Cardiac muscle cell (in vitro differentiated cells and primary cell): ENCODE results near the gene COL26A1. TPM values are rescaled to one million over a fixed set of nuclear protein-coding genes. Genes with fewer than 3 reads are reported as not detected.

Source experiments
- DNase-seq, 2 donors: peaks; one replicate each; pipeline versions ENCODE4 v3.0.0 to v3.0.0-alpha.2; 2010 to 2017; ENCODE audit warnings: low read depth in 1 of 2, low spot score in 1 of 2
- H3K27ac ChIP-seq: fragments of 200-600 bp; sonication (generic); 2 replicates; pipeline ENCODE4 v1.5.1; 2016
- H3K27me3 ChIP-seq: fragments of 200-600 bp; sonication (generic); 2 replicates; pipeline ENCODE4 v1.6.0; 2016; ENCODE audit warnings: control low read depth
- H3K36me3 ChIP-seq: fragments of 200-600 bp; sonication (generic); 2 replicates; pipeline ENCODE4 v1.5.1; 2016; ENCODE audit warnings: control low read depth
- H3K4me1 ChIP-seq: fragments of 200-600 bp; sonication (generic); 2 replicates; pipeline ENCODE4 v1.8.1; 2017; ENCODE audit warnings: low read depth, mild to moderate bottlenecking, mixed run types
- H3K4me3 ChIP-seq: fragments of 200-600 bp; sonication (generic); 2 replicates; pipeline ENCODE4 v1.5.1; 2016; ENCODE audit warnings: mild to moderate bottlenecking
- H3K9me3 ChIP-seq: fragments of 200-600 bp; sonication (generic); 2 replicates; pipeline ENCODE4 v1.5.1; 2017; ENCODE audit warnings: low read depth, mild to moderate bottlenecking, control low read depth
- polyA plus RNA-seq: library from polyadenylated mRNA; unstranded; fragments of >200 nt; fragmentation: Nextera tagmentation; extraction: Ambion mirVana; gene quantifications from 2 replicates; pipeline ENCODE4 v1.2.1, GENCODE V29; 2016
- total RNA-seq: library from RNA; depleted of rRNA; stranded (reverse); fragments of >200 nt; gene quantifications from 2 replicates; pipeline ENCODE4 v1.2.3, GENCODE V29; 2016
- TF ChIP-seq, protein P1 (sequence below): IDR thresholded peaks from 2 replicates; pipeline ENCODE4 v1.5.1; 2012; ENCODE audit warnings: low read depth, mild to moderate bottlenecking, low read length

Gene COL26A1
- total and polyA plus RNA-seq, 2 experiments from 2014 or later = 12.5 to 44.8 TPM

DNA sequence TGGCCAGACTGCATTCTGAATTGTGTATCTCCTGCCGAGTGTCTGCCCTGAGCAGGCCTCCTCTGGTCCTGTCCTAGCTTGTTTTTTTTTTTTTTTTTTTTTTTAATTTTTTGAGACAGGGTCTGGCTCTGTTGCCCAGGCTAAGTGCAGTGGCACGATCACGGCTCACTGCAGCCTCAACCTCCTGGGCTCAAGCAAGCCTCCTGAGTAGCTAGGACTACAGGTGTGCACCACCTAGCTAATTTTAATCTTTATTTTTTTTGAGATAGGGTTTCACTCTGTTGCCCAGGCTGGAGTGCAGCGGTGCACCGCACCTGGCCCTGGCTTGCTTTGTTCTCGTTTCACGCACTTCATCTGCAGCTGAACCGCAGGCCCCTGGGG, 23.5 kb downstream of the COL26A1 start:
- TF ChIP-seq, protein P1, sequence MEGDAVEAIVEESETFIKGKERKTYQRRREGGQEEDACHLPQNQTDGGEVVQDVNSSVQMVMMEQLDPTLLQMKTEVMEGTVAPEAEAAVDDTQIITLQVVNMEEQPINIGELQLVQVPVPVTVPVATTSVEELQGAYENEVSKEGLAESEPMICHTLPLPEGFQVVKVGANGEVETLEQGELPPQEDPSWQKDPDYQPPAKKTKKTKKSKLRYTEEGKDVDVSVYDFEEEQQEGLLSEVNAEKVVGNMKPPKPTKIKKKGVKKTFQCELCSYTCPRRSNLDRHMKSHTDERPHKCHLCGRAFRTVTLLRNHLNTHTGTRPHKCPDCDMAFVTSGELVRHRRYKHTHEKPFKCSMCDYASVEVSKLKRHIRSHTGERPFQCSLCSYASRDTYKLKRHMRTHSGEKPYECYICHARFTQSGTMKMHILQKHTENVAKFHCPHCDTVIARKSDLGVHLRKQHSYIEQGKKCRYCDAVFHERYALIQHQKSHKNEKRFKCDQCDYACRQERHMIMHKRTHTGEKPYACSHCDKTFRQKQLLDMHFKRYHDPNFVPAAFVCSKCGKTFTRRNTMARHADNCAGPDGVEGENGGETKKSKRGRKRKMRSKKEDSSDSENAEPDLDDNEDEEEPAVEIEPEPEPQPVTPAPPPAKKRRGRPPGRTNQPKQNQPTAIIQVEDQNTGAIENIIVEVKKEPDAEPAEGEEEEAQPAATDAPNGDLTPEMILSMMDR = no peak
- no peak for DNase-seq
- Histone ChIP-seq H3K4me3 (no peak overlapping the region), H3K27me3 (no peaks in the 10 kb centered on the region), H3K4me1 (peaks cover 5% of the 10 kb centered on the region), H3K36me3 (no peaks in the 10 kb centered on the region), H3K27ac (no peak overlapping the region), H3K9me3 (no peaks in the 10 kb centered on the region)

DNA sequence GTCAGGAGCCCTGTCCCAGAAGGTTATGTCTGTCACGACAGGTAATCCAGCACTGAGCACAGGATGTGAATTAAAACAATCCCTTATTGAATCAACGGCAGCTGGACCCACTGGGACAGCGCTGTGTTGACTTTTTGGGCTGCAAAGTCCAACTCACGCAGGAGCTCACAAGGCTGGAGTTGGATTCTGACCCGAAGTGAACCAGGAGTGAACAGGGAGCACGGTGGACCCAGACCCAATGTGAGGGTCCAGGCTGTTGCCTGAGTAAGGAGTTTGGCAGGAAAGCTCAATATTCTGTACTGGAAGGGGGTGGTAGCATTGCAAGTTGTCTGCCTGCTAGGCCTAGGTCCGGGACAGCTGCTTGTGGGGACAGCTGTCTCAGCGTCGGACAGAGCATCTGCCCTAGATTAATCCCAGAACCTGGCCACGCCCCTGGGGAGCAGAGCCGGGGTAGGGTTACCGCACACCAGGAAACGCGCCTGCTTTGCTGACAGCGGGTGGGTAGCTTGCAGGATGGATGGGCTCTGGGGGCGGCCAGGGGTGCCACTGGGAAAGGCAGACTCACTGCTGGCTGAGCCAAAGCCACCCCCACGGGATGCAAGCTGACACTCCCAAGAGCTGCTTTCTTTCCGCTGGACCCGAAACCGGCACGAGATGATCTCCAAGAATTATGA, 24.0 kb downstream of the COL26A1 start:
- H3K27me3 ChIP-seq = no peaks in the 10 kb centered on the region
- no peaks in the 10 kb centered on the region for H3K36me3 ChIP-seq
- DNase-seq = peak in 1 of 2 donors; percentile 29
- peaks cover 5% of the 10 kb centered on the region for H3K4me1 ChIP-seq
- no peaks in the 10 kb centered on the region for H3K9me3 ChIP-seq
- TF ChIP-seq, protein P1 = no peak
- no peak overlapping the region for H3K27ac ChIP-seq
- no peak overlapping the region for H3K4me3 ChIP-seq

DNA sequence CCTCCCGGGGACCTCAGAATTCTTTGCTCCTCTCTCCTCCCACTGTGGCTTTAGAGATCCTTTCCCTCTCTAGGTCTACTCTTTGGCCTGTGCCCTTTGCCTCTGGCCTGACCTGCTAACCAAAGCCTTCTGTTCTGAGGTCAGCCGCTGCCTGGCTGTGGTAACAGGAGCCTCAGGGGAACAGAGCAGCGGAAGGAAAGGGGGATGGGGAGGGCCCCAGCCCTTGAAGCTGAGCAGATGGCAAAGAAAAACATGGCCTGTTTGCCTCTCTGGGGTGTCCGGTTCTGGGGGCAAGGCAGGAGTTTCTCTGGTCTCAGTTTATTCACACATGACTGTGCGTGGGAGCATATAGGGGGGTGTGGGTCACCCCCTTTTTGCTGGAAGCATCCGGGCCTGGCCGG, 28.2 kb downstream of the COL26A1 start:
- Histone ChIP-seq H3K9me3 (no peaks in the 10 kb centered on the region), H3K36me3 (no peaks in the 10 kb centered on the region), H3K27me3 (no peaks in the 10 kb centered on the region), H3K4me3 (no peak overlapping the region), H3K27ac (no peak overlapping the region), H3K4me1 (peaks cover 5% of the 10 kb centered on the region)
- TF ChIP-seq, protein P1 = no peak
- DNase-seq = peak; percentile 54 to 64

DNA sequence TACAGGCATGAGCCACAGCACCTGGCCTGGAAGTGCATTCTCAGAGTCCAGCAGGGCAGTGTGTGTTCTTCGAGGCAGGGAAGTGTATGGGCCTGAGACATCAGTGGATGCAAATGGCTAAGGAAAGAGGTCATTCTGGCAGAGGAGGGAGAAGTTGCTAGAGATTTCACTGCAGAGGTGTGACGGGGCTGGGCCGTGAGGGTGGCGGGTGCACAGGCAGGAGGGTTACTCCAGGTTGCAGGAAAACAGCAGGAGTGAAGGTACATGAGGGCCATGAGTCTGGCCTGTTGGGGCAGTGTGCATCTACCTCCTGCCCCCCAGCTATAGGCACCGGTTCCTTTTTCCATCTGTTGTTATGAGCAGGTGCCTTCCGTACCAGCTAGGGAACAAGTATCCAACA, 29.3 kb downstream of the COL26A1 start:
- peaks cover 5% of the 10 kb centered on the region for H3K4me1 ChIP-seq
- H3K9me3 ChIP-seq = no peaks in the 10 kb centered on the region
- TF ChIP-seq, protein P1 = no peak
- no peaks in the 10 kb centered on the region for H3K27me3 ChIP-seq
- H3K27ac ChIP-seq = no peak overlapping the region
- H3K36me3 ChIP-seq = no peaks in the 10 kb centered on the region
- no peak overlapping the region for H3K4me3 ChIP-seq
- no peak for DNase-seq

DNA sequence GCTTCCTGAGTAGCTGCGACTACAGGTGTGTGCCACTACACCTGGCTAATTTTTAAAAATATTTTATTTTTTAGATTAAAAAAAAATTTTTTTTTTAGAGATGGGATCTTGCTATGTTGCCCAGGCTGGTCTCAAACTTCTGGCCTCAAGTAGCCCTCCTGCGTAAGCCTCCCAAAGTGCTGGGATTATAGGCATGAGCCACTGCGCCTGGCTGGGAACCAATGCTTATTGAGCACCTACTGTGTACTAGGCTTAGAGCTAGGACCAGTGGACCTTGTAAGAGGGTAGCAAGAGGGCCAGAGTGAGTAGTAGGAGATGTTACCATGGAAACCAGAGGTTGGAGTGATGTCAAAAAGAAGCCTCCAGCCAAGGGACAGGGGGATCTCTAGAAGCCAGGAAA, 31.2 kb downstream of the COL26A1 start:
- H3K27me3 ChIP-seq = no peaks in the 10 kb centered on the region
- no peak overlapping the region for H3K4me3 ChIP-seq
- no peak overlapping the region for H3K27ac ChIP-seq
- peaks cover 5% of the 10 kb centered on the region for H3K4me1 ChIP-seq
- TF ChIP-seq, protein P1 = no peak
- DNase-seq = no peak
- no peaks in the 10 kb centered on the region for H3K9me3 ChIP-seq
- H3K36me3 ChIP-seq = no peaks in the 10 kb centered on the region
